ENCODE results near the gene KDM5C.

KDM5C gene

GRCh38 chrX:53224860-53225797 lies at the start of gene KDM5C:
TSS of gene KDM5C (minus strand) at chrX:53225207. CDS start at chrX:53224889, 318 bp downstream.
- no peak for DNase-seq

GRCh38 chrX:53272808-53273337 lies 47.9 kb upstream of the KDM5C start:
- DNase-seq: no peak

DNA sequence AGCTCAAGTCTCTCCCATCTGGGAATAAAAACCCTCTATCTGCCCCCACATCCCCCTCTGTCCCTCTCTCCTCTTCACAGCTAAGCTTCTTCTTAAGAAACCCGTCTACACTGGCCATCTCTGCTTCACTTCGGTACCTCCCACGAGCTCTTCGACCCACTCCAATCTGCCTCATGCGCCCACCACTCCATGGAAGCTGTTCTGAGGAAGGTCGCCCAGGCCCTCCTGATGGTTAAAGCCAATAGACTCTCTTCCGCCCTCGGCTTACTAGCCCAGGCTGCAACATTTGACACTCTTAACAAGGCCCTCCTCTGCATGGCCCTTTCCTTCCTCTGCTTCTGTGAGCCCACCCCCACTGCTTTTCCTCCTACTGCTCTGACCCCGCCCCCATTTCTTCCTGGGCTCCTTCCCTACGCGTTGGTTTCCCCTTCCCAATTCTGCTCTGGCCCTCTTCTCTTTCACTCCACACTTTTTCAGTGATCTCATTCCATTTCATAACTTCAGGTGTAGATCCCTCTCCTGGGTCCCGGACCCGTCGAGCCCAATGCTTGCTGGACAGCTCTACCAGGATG lies 44.6 kb upstream of the KDM5C start:
- DNase-seq: no peak

DNA sequence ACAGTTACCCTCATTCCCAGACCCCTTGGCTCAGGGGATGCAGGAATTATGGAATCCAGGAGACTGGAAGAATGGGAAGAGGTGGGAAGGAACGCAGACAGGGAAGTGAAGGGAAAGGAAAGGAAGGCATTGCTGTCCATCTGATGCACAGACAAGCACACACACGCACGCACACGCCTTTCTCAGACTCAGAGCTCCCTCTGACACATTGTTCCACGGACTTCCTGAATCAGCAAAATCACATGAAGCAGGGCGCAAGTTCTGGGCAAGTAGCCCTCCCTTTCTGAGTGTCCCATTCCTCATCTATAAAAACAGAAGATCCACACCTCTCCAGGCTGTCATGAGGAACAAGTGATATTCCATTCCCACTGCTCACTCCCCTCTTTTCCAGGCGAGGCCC lies 43.2 kb upstream of the KDM5C start:
- DNase-seq: no peak

DNA sequence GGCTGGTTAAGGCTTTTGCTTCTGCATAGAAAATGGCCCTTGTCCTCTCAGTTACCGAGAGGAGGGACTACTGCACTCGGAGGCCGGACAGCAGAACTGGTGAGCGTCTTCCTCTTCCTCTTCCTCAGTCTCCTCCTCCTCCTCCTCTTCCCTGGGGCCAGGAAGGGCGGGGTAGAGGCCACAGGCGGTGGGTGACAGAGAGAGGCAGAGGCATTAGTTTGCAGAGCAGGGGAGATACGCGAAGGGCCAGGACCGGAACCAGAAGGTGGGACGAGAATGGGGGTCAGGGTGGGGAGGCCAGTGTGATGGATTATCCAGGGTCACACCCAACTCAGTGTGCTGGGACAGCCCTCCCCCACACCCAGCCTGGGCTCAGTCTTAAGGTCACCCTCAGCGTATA lies 41.9 kb upstream of the KDM5C start:
- DNase-seq: no peak

GRCh38 chrX:53265771-53266574 lies 41.0 kb upstream of the KDM5C start:
- no peak for DNase-seq

GRCh38 chrX:53263597-53264094 lies 38.6 kb upstream of the KDM5C start:
- no peak for DNase-seq

- no peak for DNase-seq
These were observed 37.9 kb upstream of the KDM5C start for GRCh38 chrX:53262918-53263394.

DNA sequence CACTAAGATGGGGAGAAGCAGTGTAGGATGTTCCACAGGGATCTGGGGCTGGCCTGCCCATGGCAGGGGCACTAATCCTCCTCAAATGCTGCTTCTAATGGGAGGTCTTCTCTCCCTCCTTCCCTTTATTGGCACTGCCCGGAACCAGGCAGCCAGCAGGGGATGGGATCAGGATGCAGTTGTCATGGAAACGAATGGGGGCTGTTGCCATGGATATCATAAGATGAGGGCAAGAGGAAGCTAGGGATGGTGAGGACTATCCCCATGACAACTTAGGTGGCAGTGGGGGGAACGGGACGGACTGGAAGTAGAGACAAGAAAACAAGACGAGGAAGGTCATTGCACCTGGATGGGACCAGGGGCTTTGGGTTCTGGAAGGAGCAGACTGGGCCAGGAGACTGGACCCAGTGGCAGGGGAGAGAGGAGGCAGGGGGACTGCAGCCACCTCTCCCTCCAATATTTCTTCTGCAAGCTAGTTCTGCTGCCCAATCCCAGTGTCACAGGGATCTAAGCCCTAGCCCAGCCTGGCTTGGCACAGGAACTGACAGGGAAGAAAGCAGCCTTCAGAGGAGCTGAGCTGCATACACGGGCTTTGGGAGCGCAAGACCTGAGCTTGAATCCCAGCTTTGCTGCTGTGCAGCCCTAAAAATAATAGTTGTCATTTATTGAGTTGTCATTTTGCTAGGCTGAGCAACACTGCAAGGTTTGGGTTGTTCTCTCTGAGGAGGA lies 37.3 kb upstream of the KDM5C start:
- DNase-seq: no peak

DNA sequence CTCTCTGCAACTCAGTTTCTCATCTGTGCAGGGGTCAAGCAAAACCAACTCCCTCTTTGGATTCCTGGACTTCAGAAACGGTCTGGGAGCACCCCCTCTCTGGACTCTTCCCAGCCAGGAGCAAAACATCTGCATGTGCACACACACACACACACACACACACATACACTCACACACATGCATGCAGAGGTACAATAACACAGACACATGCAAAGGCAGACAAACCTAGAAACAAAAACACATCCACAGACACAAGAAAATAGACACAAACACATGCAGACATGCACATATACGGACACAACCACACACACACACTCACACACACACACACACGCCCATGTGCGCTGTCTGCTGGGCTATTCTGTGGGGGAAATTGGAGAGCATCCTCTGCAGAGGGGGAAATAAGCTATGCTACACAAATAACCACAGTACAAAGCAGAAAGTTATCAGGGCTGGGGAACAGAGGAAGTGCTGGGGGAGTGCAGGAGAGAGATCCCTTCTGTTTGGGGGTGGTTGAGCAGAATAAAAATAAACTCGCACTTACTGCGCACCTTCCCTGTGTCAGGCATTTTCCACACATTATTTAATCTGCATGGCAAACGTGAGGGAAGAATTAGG lies 36.5 kb upstream of the KDM5C start:
- DNase-seq: no peak

GRCh38 chrX:53260836-53261235 lies 35.8 kb upstream of the KDM5C start:
- DNase-seq: no peak

DNA sequence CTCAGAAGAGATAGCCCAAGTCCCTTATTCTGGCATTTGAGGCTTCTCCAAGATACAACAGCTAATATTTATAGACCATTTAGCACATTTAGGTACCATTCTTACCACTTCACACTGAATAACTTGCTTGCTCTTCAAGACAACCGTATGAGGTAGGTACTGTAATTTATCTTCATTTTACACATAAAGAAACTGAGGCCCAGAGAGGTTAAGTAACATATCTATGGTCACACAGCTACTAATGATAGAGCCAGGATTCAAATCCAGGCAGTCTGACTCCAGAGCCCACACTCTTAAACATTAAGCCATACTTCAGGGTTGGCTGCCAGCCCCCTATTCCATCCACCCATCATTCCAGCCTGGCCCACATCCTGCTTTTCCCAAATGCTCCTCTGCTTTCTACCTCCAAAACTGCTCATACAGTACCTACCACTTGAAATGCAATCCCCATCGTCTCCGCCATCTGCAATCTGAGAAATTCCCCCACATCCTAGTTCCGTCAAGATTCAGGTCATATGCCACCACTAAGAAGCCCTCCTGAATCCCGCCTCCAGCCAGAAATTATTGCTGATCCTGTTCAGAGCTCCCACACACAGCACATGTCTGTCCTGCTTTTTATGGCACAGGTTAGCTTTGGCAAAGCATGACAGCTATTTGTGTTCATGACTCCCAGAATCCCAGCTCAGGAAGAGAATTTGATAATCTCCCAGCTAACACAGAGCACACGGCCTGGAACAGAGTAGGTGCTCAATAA lies 32.8 kb upstream of the KDM5C start:
- no peak for DNase-seq

- DNase-seq: no peak
These were observed 32.2 kb upstream of the KDM5C start for GRCh38 chrX:53257166-53257565.

- no peak for DNase-seq
These were observed 31.5 kb upstream of the KDM5C start for GRCh38 chrX:53256446-53257041.

DNA sequence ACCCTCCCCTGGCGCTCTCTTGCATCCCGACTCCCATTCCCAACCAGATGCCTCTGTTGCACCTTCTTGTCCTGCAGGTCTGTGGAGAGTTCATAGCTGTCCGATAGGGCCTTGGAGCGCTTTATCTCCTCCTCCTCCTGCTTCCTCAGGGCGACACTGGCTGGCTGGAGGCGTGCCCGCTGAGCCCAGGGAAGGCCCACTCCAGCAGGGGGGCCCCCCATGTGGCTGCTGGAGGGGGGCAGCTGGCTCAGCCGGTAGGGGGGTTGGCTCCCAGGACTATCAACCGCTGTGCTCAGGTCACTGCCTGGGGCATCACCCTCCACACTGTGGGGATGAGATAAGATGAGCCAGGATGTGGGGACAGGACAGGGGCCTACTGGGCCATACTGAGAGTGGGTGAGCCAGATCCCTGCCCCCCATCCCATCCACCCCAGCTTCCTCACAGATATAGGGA lies 30.8 kb upstream of the KDM5C start:
- DNase-seq: no peak

DNA sequence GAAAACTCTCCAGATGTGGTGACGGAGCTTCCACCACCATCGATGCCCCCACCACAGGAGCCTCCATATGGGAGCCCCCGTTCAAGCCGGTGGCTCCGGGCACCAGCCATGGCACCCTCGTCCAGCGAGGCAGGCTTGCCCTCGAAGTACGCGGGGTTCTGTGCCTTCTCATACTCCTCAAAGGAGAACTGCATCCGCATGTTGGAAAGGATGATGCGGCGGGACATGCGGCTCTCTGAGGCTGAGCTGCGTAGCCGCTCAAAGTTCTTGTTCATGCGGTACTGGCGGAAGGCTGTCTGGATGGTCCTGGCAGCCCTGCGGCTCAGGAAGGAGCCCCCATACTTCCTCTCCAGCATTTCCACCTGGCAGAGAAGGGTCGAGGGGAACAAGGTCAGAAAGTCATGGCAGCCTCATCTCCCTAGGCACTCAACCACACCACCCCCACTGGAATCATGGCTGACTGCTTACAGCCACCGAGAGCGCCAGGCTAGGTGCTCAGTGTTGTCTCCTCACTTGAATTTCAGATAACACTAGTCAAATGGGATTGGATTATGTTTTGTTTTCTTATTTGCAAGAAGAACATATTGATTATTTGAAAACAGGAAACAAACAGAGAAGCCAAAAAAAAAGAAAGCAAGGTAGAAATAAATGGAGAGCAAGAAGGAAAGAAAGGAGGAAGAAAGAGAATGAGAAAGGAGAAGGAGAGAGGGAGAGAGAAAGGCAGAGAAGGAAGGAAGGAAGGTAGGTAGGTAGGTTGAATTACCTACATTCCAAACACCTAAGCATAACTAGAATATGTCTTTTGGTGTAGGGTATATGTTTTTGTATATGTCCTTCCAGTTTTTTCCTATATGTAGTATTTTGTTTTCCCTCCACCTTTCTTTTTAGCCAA lies 29.8 kb upstream of the KDM5C start:
- DNase-seq: no peak

DNA sequence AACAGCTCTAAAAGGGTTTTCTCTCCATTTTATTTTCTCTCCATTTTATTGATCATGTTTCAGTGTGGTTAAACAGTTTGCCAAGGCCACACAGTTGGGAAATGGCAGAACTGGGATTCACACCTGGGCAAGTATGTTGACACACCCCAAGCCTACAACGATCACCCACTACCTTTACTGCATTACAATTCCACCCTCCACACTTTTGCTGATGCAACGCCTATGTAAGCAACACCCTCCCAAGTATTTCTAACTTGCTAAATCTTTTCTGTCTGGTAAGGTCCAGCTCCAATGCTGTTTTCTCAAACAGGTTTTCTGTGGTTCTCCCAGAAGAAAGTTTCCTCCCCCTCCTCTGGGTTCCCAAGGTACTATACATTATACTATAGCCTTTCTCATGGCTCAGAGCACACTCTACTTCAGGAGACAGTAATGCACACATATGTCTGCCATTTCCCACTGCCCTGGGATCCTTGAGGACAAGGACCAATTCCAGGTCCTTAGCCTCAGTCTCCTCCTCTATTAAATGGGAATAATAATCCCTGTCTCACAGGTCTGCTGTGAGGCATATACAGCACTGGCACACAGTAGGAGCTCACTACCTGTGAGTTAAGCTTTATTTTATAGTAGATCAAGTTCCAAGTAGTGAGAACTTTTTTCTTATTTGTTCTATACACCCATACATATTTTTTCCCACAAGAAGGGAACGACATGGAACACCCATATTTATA lies 28.4 kb upstream of the KDM5C start:
- DNase-seq: no peak

DNA sequence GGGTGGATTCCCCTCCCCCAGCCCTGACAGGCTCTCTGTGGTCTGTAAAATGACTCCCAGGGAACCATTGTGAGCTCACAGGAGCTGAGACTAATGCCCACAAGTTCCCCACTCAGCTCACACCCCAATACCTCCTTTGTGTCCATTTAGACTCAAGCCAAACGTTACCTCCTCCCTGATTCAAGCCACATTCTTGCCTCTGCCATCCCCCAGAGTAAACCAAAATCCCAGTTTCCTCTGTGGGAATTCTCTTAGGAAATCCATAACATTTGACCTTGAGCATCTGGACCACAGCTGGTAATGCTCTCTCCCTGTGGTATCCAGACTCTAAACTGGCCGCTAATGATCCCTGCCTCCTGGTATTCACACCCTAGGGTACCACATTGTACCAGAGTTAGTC lies 26.3 kb upstream of the KDM5C start:
- no peak for DNase-seq

- DNase-seq: no peak
These were observed 25.5 kb upstream of the KDM5C start for GRCh38 chrX:53250556-53250955.
